ENCODE measurements around the gene L1CAM. TPM values are rescaled to one million over a fixed set of nuclear protein-coding genes. Genes with fewer than 3 reads are reported as not detected.

The L1CAM gene
- total RNA-seq, 5 donors from 2014 or later (not counting 1 experiment from before 2014, with no cell fraction given) = 1.4 to 6.0 (median 4.0) TPM

DNA sequence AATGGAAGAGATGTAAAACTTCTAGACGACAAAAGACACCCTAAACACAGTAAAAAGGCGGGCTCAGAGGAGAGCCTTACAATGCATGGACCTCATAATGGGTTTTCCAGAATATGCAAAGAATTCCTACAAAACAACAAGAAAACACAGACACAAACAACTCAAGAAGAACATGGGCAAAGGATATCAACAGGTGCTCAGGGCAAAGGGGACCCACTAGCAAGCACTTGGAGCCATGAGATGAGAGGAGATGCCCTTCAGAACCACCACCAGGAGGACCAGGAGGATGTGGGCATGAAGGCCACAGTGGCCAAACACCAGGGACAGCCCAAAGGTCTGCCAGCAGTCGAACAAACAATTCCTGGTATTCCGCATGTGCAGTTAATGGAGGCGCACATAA is 72.8 kb downstream of the L1CAM start:
- H3K27ac Mint-ChIP-seq = no peak overlapping the region
- ChIA-PET POLR2A (no interaction called here), CTCF (no interaction called here)
- peaks cover 22 to 27% (median 22%) of the 10 kb centered on the region in 3 donors for H3K4me1 Mint-ChIP-seq
- Histone ChIP-seq H3K36me3 (ENCODE audit: control insufficient read depth in 2 of 2, extremely low read depth in 1 of 2, insufficient read depth in 1 of 2, low read length in 1 of 2) (no peaks in the 10 kb centered on the region), H3K27me3 (replicated peaks in 1 of 2; ENCODE audit: control insufficient read depth in 2 of 2, extremely low read depth in 1 of 2, insufficient read depth in 2 of 2, low read length in 1 of 2) (peaks cover 0 to 6% of the 10 kb centered on the region in 2 experiments), H3K4me1 (ENCODE audit: control insufficient read depth in 1 of 2, extremely low read depth in 1 of 2, insufficient read depth in 2 of 2, low read length in 2 of 2) (peaks cover 4 to 31% of the 10 kb centered on the region in 2 experiments), H3K9me3 (no peaks in the 10 kb centered on the region), H3K27ac (ENCODE audit: low read length) (no peak overlapping the region), H3K4me3 (ENCODE audit: control insufficient read depth in 1 of 2, extremely low read depth in 1 of 2, low read length in 1 of 2) (no peak overlapping the region)
- H3K27me3 Mint-ChIP-seq = peaks cover 0 to 29% of the 10 kb centered on the region in 2 donors
- H3K4me3 Mint-ChIP-seq = no peak overlapping the region
- H3K36me3 Mint-ChIP-seq = no peaks in the 10 kb centered on the region
- whole genome bisulfite sequencing (ENCODE audit: insufficient coverage) = 100% methylated on average over 2 of the region's 5 CpGs
- DNase-seq (no peak), ATAC-seq (replicated peaks in 1 of 4) (no peak)
- no peaks in the 10 kb centered on the region for H3K9me3 Mint-ChIP-seq

DNA sequence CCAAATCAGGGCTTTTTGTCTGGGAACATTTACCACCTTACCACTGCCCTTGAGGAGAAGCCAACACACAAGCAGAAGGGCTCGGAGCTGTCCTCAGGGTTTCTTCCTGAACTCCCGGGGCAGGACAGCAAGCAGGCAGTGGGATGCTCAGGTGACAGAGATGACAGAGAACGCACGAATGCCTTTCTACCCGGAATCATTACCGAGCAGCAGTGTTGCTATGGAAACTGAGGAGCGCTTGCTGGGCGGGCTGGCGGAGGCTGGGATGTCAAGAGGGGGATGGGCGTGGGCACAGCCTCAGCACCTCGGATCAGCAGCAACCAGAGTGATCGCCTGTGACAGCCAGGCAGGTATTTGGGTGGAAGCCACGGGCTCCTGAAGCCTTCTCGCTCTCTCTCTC is 73.8 kb downstream of the L1CAM start:
- Histone ChIP-seq H3K36me3 (ENCODE audit: control insufficient read depth in 2 of 2, extremely low read depth in 1 of 2, insufficient read depth in 1 of 2, low read length in 1 of 2) (no peaks in the 10 kb centered on the region), H3K9me3 (no peaks in the 10 kb centered on the region), H3K4me3 (ENCODE audit: control insufficient read depth in 1 of 2, extremely low read depth in 1 of 2, low read length in 1 of 2) (no peak overlapping the region), H3K27ac (ENCODE audit: low read length) (no peak overlapping the region), H3K4me1 (ENCODE audit: control insufficient read depth in 1 of 2, extremely low read depth in 1 of 2, insufficient read depth in 2 of 2, low read length in 2 of 2) (peaks cover 4 to 21% of the 10 kb centered on the region in 2 experiments), H3K27me3 (replicated peaks in 1 of 2; ENCODE audit: control insufficient read depth in 2 of 2, extremely low read depth in 1 of 2, insufficient read depth in 2 of 2, low read length in 1 of 2) (peaks cover 0 to 6% of the 10 kb centered on the region in 2 experiments)
- Mint-ChIP-seq H3K36me3 (no peaks in the 10 kb centered on the region), H3K27ac (no peak overlapping the region), H3K9me3 (no peaks in the 10 kb centered on the region), H3K4me3 (no peak overlapping the region), H3K27me3 (peaks cover 0 to 29% of the 10 kb centered on the region in 2 donors), H3K4me1 (peaks cover 16 to 18% (median 16%) of the 10 kb centered on the region in 3 donors)
- ATAC-seq (replicated peaks in 1 of 4) (no peak), DNase-seq (no peak)
- ChIA-PET POLR2A (no interaction called here), CTCF (no interaction called here)
- 92% methylated on average over 5 of the region's 14 CpGs for WGBS (ENCODE audit: insufficient coverage)

Other genes with a start within 250 kb of the L1CAM start
- under 1 TPM in 2 of 5 donors, not detected in 3; 0.13 to 0.19 TPM for gene DUSP9, start 239.0 kb downstream of the L1CAM start, total RNA-seq
- gene PNCK, start 212.4 kb downstream of the L1CAM start, total RNA-seq = 1 to 10 TPM in 1 of 5 donors, not detected in 4; 1.0 TPM
- gene SLC6A8, start 198.2 kb downstream of the L1CAM start, total RNA-seq = 1 to 10 TPM in 4 of 5 donors, under 1 TPM in 1; 0.89 to 2.3 (median 1.9) TPM
- gene BCAP31, start 161.8 kb downstream of the L1CAM start, total RNA-seq = 100 to 1,000 TPM in 4 of 5 donors, 10 to 100 TPM in 1; 90.1 to 124 (median 107) TPM
- 10 to 100 TPM in 1 of 5 donors, 1 to 10 TPM in 4; 6.9 to 10.7 (median 7.9) TPM for gene ABCD1, start 161.3 kb downstream of the L1CAM start, total RNA-seq
- gene PLXNB3, start 121.9 kb downstream of the L1CAM start, total RNA-seq = under 1 TPM in 4 of 5 donors, not detected in 1; 0.28 to 0.47 (median 0.43) TPM
- gene SRPK3, start 105.1 kb downstream of the L1CAM start, total RNA-seq = not detected
- gene IDH3G, start 91.8 kb downstream of the L1CAM start, total RNA-seq = 10 to 100 TPM; 47.7 to 54.6 (median 51.8) TPM
- 100 to 1,000 TPM; 179 to 221 (median 209) TPM for gene SSR4, start 91.5 kb downstream of the L1CAM start, total RNA-seq
- 10 to 100 TPM in 2 of 5 donors, 1 to 10 TPM in 3; 3.7 to 51.3 (median 9.0) TPM for gene PDZD4, start 55.6 kb downstream of the L1CAM start, total RNA-seq
- not detected for gene AVPR2, start 18.5 kb upstream of the L1CAM start, total RNA-seq
- gene ARHGAP4, start 40.1 kb upstream of the L1CAM start, total RNA-seq = 100 to 1,000 TPM; 420 to 485 (median 468) TPM
- gene NAA10, start 48.9 kb upstream of the L1CAM start, total RNA-seq = 10 to 100 TPM; 53.3 to 98.2 (median 80.0) TPM
- 10 to 100 TPM; 10.2 to 23.5 (median 19.5) TPM for gene RENBP, start 58.5 kb upstream of the L1CAM start, total RNA-seq
- 10 to 100 TPM; 67.1 to 73.4 (median 69.2) TPM for gene HCFC1, start 85.6 kb upstream of the L1CAM start, total RNA-seq
- gene TMEM187, start 86.6 kb upstream of the L1CAM start, total RNA-seq = 10 to 100 TPM in 3 of 5 donors, 1 to 10 TPM in 2; 4.0 to 16.9 (median 14.1) TPM
- 100 to 1,000 TPM in 1 of 5 donors, 10 to 100 TPM in 4; 66.5 to 102 (median 85.0) TPM for gene IRAK1, start 133.7 kb upstream of the L1CAM start, total RNA-seq
- 100 to 1,000 TPM in 3 of 5 donors, 10 to 100 TPM in 2; 84.9 to 129 (median 100) TPM for gene MECP2, start 211.5 kb upstream of the L1CAM start, total RNA-seq

Measured in T-cell (primary cell).